Uterus (tissue), 2 donors: ENCODE measurements around the gene CHTOP.

ENCODE experiments used
- CTCF ChIP-seq, 4 experiments: fragments of 200-600 bp in 2 of 4; fragments of 450-650 bp in 2 of 4; sonication (generic) in 2 of 4; IDR thresholded peaks; one replicate each; pipeline ENCODE4 v1.5.1; 2016 to 2019; ENCODE audit warnings: antibody characterized with exemption in 4 of 4, mild to moderate bottlenecking in 2 of 4, moderate library complexity in 1 of 4
- POLR2A ChIP-seq, 2 donors: fragments of 450-650 bp; IDR thresholded peaks; one replicate each; pipeline ENCODE4 v1.6.1; 2016; ENCODE audit warnings: antibody characterized with exemption in 2 of 2, mild to moderate bottlenecking in 1 of 2, moderate library complexity in 1 of 2

GRCh38 chr1:153626477-153626903, 7.4 kb upstream of the CHTOP start:
- TF ChIP-seq CTCF (IDR thresholded peaks at IDR 0.05), result no peak
- no peak for TF ChIP-seq POLR2A (IDR thresholded peaks at IDR 0.05)
